Epithelial cell of esophagus (primary cell): ENCODE data around the gene FOSB.

Source experiments
- DNase-seq: peaks from one replicate; pipeline ENCODE4 v3.0.0; 2010; ENCODE audit warnings: low read depth
- H3K4me3 ChIP-seq: 2 replicates; pipeline ENCODE4 v1.5.1; 2011; ENCODE audit warnings: mild to moderate bottlenecking, low read length, control low read depth
- TF ChIP-seq, protein P1 (sequence below): IDR thresholded peaks from 2 replicates; pipeline ENCODE4 v1.5.1; 2011; ENCODE audit warnings: low read depth, mild to moderate bottlenecking, low read length, control low read depth, inconsistent platforms; ENCODE audit not compliant: insufficient read depth; ENCODE audit errors: missing control alignments

FOSB gene

DNA sequence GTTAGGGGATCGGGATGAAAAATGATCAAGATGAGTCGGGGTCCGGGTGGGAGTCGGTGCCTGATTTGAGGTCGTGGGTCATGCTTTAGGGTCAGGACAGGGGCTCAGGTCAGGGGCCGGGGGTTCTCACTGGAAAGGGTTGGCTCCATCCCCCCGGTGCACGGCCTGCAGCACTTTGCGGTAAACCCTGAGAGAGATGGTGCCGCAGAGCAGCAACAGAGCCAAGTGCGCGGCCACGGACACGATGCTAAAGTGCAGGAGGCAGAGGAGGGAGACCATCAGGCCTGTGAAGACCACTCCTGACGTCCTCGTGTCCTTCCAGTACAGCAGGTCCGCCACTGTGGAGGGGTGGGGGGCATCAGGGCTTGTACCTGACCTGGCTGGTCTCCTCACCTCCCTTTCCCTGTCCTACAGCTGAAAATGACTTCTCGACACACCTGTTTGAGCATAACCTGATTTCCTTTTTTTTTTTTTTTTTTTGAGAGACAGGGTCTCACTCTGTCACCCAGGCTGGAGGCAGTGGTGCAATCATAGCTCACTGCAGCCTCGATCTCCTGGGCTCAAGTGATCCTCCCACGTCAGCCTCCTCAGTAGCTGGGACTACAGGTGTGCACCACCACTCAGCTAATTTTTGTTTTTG, 21.5 kb downstream of the FOSB start:
- no peak overlapping the region for H3K4me3 ChIP-seq

GRCh38 chr19:45492137-45492626, 24.4 kb downstream of the FOSB start:
- DNase-seq: no peak
- TF ChIP-seq, protein P1, sequence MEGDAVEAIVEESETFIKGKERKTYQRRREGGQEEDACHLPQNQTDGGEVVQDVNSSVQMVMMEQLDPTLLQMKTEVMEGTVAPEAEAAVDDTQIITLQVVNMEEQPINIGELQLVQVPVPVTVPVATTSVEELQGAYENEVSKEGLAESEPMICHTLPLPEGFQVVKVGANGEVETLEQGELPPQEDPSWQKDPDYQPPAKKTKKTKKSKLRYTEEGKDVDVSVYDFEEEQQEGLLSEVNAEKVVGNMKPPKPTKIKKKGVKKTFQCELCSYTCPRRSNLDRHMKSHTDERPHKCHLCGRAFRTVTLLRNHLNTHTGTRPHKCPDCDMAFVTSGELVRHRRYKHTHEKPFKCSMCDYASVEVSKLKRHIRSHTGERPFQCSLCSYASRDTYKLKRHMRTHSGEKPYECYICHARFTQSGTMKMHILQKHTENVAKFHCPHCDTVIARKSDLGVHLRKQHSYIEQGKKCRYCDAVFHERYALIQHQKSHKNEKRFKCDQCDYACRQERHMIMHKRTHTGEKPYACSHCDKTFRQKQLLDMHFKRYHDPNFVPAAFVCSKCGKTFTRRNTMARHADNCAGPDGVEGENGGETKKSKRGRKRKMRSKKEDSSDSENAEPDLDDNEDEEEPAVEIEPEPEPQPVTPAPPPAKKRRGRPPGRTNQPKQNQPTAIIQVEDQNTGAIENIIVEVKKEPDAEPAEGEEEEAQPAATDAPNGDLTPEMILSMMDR: no peak
- peak overlapping the region; percentile 59 for H3K4me3 ChIP-seq

More for the DNA sequence above, 21.5 kb downstream of the FOSB start:
- TF ChIP-seq, protein P1: no peak
- no peak for DNase-seq

GRCh38 chr19:45492627-45493470, 25.1 kb downstream of the FOSB start:
- peak overlapping the region; percentile 59 for H3K4me3 ChIP-seq
- peak; percentile 44 for DNase-seq
- TF ChIP-seq, protein P1: no peak

DNA sequence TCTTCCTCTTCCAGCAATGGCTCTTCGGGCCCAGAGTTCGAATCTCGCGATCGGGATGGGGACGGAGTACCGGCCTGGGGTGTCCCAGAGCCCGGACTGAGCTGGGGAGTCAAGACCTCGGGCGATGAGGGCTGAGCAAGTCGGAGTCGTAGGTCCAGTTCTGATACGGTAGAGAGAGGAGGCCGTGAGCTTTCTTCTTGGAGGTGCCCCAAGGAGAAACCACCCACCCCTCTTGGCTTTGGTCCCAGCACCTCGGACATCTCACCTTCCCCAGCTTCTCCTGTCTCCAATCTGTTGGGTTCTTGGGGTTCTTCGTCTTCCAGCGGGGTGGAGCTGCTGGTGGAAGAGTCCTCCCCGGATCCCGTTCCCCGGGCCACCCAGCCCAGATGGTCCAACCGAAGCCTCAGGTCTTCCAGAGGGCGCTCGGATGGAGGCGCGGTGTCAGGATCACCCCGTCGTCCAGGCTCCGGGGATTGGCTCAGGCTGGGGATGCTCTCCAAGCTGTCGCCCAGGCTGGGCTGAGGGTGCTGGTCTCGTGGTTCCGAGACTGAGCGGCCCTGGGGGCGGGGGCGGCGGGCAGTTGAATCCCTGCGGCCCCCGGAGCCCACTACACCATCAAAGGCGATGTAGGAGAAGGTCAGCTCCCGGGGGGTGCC, 26.6 kb downstream of the FOSB start:
- DNase-seq: no peak
- TF ChIP-seq, protein P1: no peak
- H3K4me3 ChIP-seq: no peak overlapping the region

- no peak overlapping the region for H3K4me3 ChIP-seq
- TF ChIP-seq, protein P1: no peak
- no peak for DNase-seq
Measured at GRCh38 chr19:45495178-45495577, 27.4 kb downstream of the FOSB start.

GRCh38 chr19:45496349-45496953, 28.7 kb downstream of the FOSB start:
- no peak for DNase-seq
- peak overlapping the region; percentile 57 for H3K4me3 ChIP-seq
- TF ChIP-seq, protein P1: no peak
